IPS-20b (cell line): ENCODE data around the gene KCNMB4.

Source experiments
- H3K27ac ChIP-seq: one replicate; pipeline ENCODE4 v1.5.1; 2013; ENCODE audit warnings: low read length
- H3K27me3 ChIP-seq: 2 replicates; pipeline ENCODE4 v1.6.1; 2013; ENCODE audit warnings: mild to moderate bottlenecking, low read length, inconsistent platforms; ENCODE audit not compliant: insufficient read depth
- H3K36me3 ChIP-seq: 2 replicates; pipeline ENCODE4 v1.6.1; 2013; ENCODE audit warnings: low read depth, mild to moderate bottlenecking, inconsistent platforms, low read length, moderate library complexity; ENCODE audit not compliant: insufficient read depth
- H3K4me1 ChIP-seq: 2 replicates; pipeline ENCODE4 v1.6.1; 2013; ENCODE audit warnings: mild to moderate bottlenecking, control low read depth, inconsistent platforms, low read length, moderate library complexity; ENCODE audit not compliant: insufficient read depth
- H3K4me3 ChIP-seq: 2 replicates; pipeline ENCODE4 v1.5.1; 2013; ENCODE audit warnings: mild to moderate bottlenecking, low read length, inconsistent platforms
- H3K9ac ChIP-seq: 2 replicates; pipeline ENCODE4 v1.6.1; 2013; ENCODE audit warnings: low read depth, mild to moderate bottlenecking, inconsistent platforms, low read length, moderate library complexity
- H3K9me3 ChIP-seq: 2 replicates; pipeline ENCODE4 v1.6.1; 2013; ENCODE audit warnings: mild to moderate bottlenecking, low read depth, low read length, inconsistent platforms; ENCODE audit not compliant: insufficient read depth

Gene KCNMB4

GRCh38 chr12:70353780-70354660 is 12.1 kb upstream of the KCNMB4 start:
- no peaks in the 10 kb centered on the region for H3K4me1 ChIP-seq
- no peak overlapping the region for H3K27ac ChIP-seq
- H3K27me3 ChIP-seq = no peaks in the 10 kb centered on the region
- H3K4me3 ChIP-seq = no peak overlapping the region
- no peak overlapping the region for H3K9ac ChIP-seq
- no peaks in the 10 kb centered on the region for H3K9me3 ChIP-seq
- peaks cover 23% of the 10 kb centered on the region for H3K36me3 ChIP-seq

- H3K4me1 ChIP-seq = no peaks in the 10 kb centered on the region
Observed at GRCh38 chr12:70354787-70355186, 11.3 kb upstream of the KCNMB4 start.

GRCh38 chr12:70355972-70356371 is 10.1 kb upstream of the KCNMB4 start:
- H3K4me1 ChIP-seq = peaks cover 5% of the 10 kb centered on the region; the same call in 1 of the 2 replicates
- no peak overlapping the region for H3K4me3 ChIP-seq
- no peaks in the 10 kb centered on the region for H3K9me3 ChIP-seq
- no peak overlapping the region for H3K27ac ChIP-seq
- no peaks in the 10 kb centered on the region for H3K27me3 ChIP-seq
- no peak overlapping the region for H3K9ac ChIP-seq
- peaks cover 23% of the 10 kb centered on the region for H3K36me3 ChIP-seq

More at GRCh38 chr12:70354787-70355186, 11.3 kb upstream of the KCNMB4 start:
- Histone ChIP-seq H3K9ac (no peak overlapping the region), H3K27ac (no peak overlapping the region), H3K4me3 (no peak overlapping the region), H3K27me3 (no peaks in the 10 kb centered on the region), H3K36me3 (peaks cover 23% of the 10 kb centered on the region), H3K9me3 (no peaks in the 10 kb centered on the region)

- Histone ChIP-seq H3K27me3 (peaks cover 13% of the 10 kb centered on the region), H3K4me1 (peaks cover 11% of the 10 kb centered on the region; the same call in 1 of the 2 replicates), H3K4me3 (no peak overlapping the region), H3K9ac (no peak overlapping the region), H3K9me3 (no peaks in the 10 kb centered on the region), H3K36me3 (peaks cover 4% of the 10 kb centered on the region), H3K27ac (no peak overlapping the region)
Observed at GRCh38 chr12:70359458-70360197, 6.5 kb upstream of the KCNMB4 start.

GRCh38 chr12:70360218-70360617 is 5.9 kb upstream of the KCNMB4 start:
- no peak overlapping the region for H3K27ac ChIP-seq
- H3K9me3 ChIP-seq = no peaks in the 10 kb centered on the region
- H3K9ac ChIP-seq = no peak overlapping the region
- no peak overlapping the region for H3K4me3 ChIP-seq
- H3K27me3 ChIP-seq = peaks cover 19% of the 10 kb centered on the region
- peaks cover 15% of the 10 kb centered on the region; the same call in 1 of the 2 replicates for H3K4me1 ChIP-seq
- no peaks in the 10 kb centered on the region; the same call in 1 of the 2 replicates for H3K36me3 ChIP-seq

GRCh38 chr12:70364695-70365397 is 1.2 kb upstream of the KCNMB4 start:
- Histone ChIP-seq H3K36me3 (no peaks in the 10 kb centered on the region), H3K9ac (peak overlapping the region; percentile 39; the same call in 1 of the 2 replicates), H3K4me3 (peak overlapping the region; percentile 95)

GRCh38 chr12:70365398-70365647 is 767 bp upstream of the KCNMB4 start:
- Histone ChIP-seq H3K4me1 (peaks cover 13% of the 10 kb centered on the region; the same call in 1 of the 2 replicates), H3K36me3 (no peaks in the 10 kb centered on the region), H3K9me3 (no peaks in the 10 kb centered on the region), H3K4me3 (peak overlapping the region; percentile 95), H3K9ac (peak overlapping the region; percentile 39; the same call in 1 of the 2 replicates), H3K27me3 (peaks cover 33% of the 10 kb centered on the region), H3K27ac (no peak overlapping the region)

More at GRCh38 chr12:70364695-70365397, 1.2 kb upstream of the KCNMB4 start:
- Histone ChIP-seq H3K9me3 (no peaks in the 10 kb centered on the region), H3K27ac (no peak overlapping the region), H3K27me3 (peaks cover 33% of the 10 kb centered on the region), H3K4me1 (peaks cover 15% of the 10 kb centered on the region; the same call in 1 of the 2 replicates)

GRCh38 chr12:70366581-70367257 is 629 bp downstream of the KCNMB4 start:
- peak overlapping the region; percentile 74; the same call in 1 of the 2 replicates for H3K9ac ChIP-seq

GRCh38 chr12:70367258-70368141 is 1.4 kb downstream of the KCNMB4 start:
- Histone ChIP-seq H3K9ac (peak overlapping the region; percentile 74), H3K27ac (no peak overlapping the region), H3K36me3 (peaks cover 11% of the 10 kb centered on the region; the same call in 1 of the 2 replicates)

More at GRCh38 chr12:70366581-70367257, 629 bp downstream of the KCNMB4 start:
- Histone ChIP-seq H3K4me1 (peaks cover 6% of the 10 kb centered on the region; the same call in 1 of the 2 replicates), H3K27me3 (peaks cover 33% of the 10 kb centered on the region), H3K27ac (no peak overlapping the region), H3K9me3 (no peaks in the 10 kb centered on the region), H3K4me3 (peak overlapping the region; percentile 95), H3K36me3 (peaks cover 6% of the 10 kb centered on the region; the same call in 1 of the 2 replicates)

GRCh38 chr12:70372881-70373280 is 6.8 kb downstream of the KCNMB4 start:
- H3K9me3 ChIP-seq = no peaks in the 10 kb centered on the region
- H3K9ac ChIP-seq = no peak overlapping the region
- H3K27me3 ChIP-seq = peaks cover under 1% of the 10 kb centered on the region; the same call in 1 of the 2 replicates
- no peaks in the 10 kb centered on the region for H3K4me1 ChIP-seq
- peaks cover 11% of the 10 kb centered on the region; the same call in 1 of the 2 replicates for H3K36me3 ChIP-seq
- H3K4me3 ChIP-seq = no peak overlapping the region
- no peak overlapping the region for H3K27ac ChIP-seq

More at GRCh38 chr12:70367258-70368141, 1.4 kb downstream of the KCNMB4 start:
- no peaks in the 10 kb centered on the region for H3K9me3 ChIP-seq
- H3K4me3 ChIP-seq = peak overlapping the region; percentile 95
- peaks cover 33% of the 10 kb centered on the region for H3K27me3 ChIP-seq
- peaks cover 6% of the 10 kb centered on the region; the same call in 1 of the 2 replicates for H3K4me1 ChIP-seq
